GM12878 (cell line): Measurements from ENCODE around the gene APLP2. TPM values are rescaled to one million over a fixed set of nuclear protein-coding genes. Genes with fewer than 3 reads are reported as not detected.

Experiments
- IKZF2 ChIP-seq, 2 experiments: fragments of 450-650 bp; IDR thresholded peaks; 2 replicates each; pipeline ENCODE4 v1.6.1; 2017; ENCODE audit warnings: mild to moderate bottlenecking in 2 of 2, moderate library complexity in 2 of 2
- YBX1 ChIP-seq: fragments of 450-650 bp; IDR thresholded peaks from 2 replicates; pipeline ENCODE4 v1.6.1; 2016; ENCODE audit warnings: antibody characterized with exemption
- ZNF384 ChIP-seq: IDR thresholded peaks from 2 replicates; pipeline ENCODE4 v1.6.1; 2012; ENCODE audit warnings: low read depth, mild to moderate bottlenecking, low read length, improper control_type of control experiment, borderline replicate concordance
- polyA plus RNA-seq, 11 experiments: library from polyadenylated mRNA; depleted of rRNA in 4 of 11; unstranded in 6 of 11; stranded (reverse) in 5 of 11; fragments of >200 nt; fragmentation: Nextera tagmentation in 4 of 11; fragmentation: Illumina TruSeq in 1 of 11; extraction: Ambion mirVana in 4 of 11; extraction: Trizol in 1 of 11; gene quantifications; 1 replicate in 1 of 11; 2 replicates in 10 of 11; pipeline versions ENCODE4 v1.2.1 to v1.2.3, GENCODE V29; 2011 to 2016; ENCODE audit warnings: inconsistent platforms in 2 of 11, missing spikeins in 2 of 11, low read depth in 1 of 11
- total RNA-seq, 4 experiments: library from RNA; depleted of rRNA in 3 of 4; stranded (reverse); fragments of >200 nt in 3 of 4; fragmentation: Illumina TruSeq in 1 of 4; extraction: Trizol in 1 of 4; gene quantifications; 2 replicates each; pipeline versions ENCODE4 v1.2.1 to v1.2.3, GENCODE V29; 2013 to 2021
- TF ChIP-seq, protein P1 (sequence below): fragments of 450-650 bp; IDR thresholded peaks from 2 replicates; pipeline ENCODE4 v1.6.1; 2016; ENCODE audit warnings: mild to moderate bottlenecking, moderate library complexity, borderline replicate concordance

The APLP2 gene
- total and polyA plus RNA-seq, 10 of the 15 experiments (the other 5 are each of a cell fraction or from before 2014, with no cell fraction given), result 2.3 to 38.8 (median 21.3) TPM

- TF ChIP-seq, protein P1, sequence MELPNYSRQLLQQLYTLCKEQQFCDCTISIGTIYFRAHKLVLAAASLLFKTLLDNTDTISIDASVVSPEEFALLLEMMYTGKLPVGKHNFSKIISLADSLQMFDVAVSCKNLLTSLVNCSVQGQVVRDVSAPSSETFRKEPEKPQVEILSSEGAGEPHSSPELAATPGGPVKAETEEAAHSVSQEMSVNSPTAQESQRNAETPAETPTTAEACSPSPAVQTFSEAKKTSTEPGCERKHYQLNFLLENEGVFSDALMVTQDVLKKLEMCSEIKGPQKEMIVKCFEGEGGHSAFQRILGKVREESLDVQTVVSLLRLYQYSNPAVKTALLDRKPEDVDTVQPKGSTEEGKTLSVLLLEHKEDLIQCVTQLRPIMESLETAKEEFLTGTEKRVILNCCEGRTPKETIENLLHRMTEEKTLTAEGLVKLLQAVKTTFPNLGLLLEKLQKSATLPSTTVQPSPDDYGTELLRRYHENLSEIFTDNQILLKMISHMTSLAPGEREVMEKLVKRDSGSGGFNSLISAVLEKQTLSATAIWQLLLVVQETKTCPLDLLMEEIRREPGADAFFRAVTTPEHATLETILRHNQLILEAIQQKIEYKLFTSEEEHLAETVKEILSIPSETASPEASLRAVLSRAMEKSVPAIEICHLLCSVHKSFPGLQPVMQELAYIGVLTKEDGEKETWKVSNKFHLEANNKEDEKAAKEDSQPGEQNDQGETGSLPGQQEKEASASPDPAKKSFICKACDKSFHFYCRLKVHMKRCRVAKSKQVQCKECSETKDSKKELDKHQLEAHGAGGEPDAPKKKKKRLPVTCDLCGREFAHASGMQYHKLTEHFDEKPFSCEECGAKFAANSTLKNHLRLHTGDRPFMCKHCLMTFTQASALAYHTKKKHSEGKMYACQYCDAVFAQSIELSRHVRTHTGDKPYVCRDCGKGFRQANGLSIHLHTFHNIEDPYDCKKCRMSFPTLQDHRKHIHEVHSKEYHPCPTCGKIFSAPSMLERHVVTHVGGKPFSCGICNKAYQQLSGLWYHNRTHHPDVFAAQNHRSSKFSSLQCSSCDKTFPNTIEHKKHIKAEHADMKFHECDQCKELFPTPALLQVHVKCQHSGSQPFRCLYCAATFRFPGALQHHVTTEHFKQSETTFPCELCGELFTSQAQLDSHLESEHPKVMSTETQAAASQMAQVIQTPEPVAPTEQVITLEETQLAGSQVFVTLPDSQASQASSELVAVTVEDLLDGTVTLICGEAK, result no peak
- TF ChIP-seq YBX1 (no peak), ZNF384 (no peak), IKZF2 (IDR thresholded peaks at IDR 0.05) (peak; percentile 68 to 74; a peak in 3 of 4 replicates)
Measured at GRCh38 chr11:130178441-130179339, 109.0 kb downstream of the APLP2 start (continued).
